Brain pericyte (primary cell): Measurements from ENCODE around the gene ACTR3.

Source experiments
- DNase-seq: peaks from one replicate; pipeline ENCODE4 v3.0.0-alpha.2; 2012; ENCODE audit warnings: low read depth, low spot score

The ACTR3 gene

GRCh38 chr2:114001152-114001551, 111.3 kb downstream of the ACTR3 start:
- DNase-seq = no peak

GRCh38 chr2:114001937-114002336, 112.0 kb downstream of the ACTR3 start:
- no peak for DNase-seq

- no peak for DNase-seq
Observed at GRCh38 chr2:114005110-114005783, 115.4 kb downstream of the ACTR3 start.

GRCh38 chr2:114006460-114006859, 116.6 kb downstream of the ACTR3 start:
- DNase-seq = no peak

GRCh38 chr2:114007436-114007835, 117.5 kb downstream of the ACTR3 start:
- no peak for DNase-seq

- no peak for DNase-seq
Observed at GRCh38 chr2:114008720-114009119, 118.8 kb downstream of the ACTR3 start.

- no peak for DNase-seq
Observed at GRCh38 chr2:114009205-114009944, 119.5 kb downstream of the ACTR3 start.

GRCh38 chr2:114010001-114010400, 120.1 kb downstream of the ACTR3 start:
- DNase-seq = no peak

GRCh38 chr2:114011713-114012112, 121.8 kb downstream of the ACTR3 start:
- no peak for DNase-seq
